GM19238 (cell line): ENCODE results near the gene ACSM6.
"Not testable (repeated sequence)": the region's sequence is repeated elsewhere in the genome, so short reads cannot be mapped to it uniquely, and the experiment has no call there.

ENCODE experiments used
- DNase-seq: peaks from one replicate; pipeline ENCODE4 v3.0.0; 2011; ENCODE audit warnings: low spot score; ENCODE audit not compliant: insufficient read length

ACSM6 gene

GRCh38 chr10:95214793-95215192 is 20.8 kb downstream of the ACSM6 start:
- DNase-seq = no peak

- DNase-seq = no peak
Observed at GRCh38 chr10:95217476-95217875, 23.4 kb downstream of the ACSM6 start.

GRCh38 chr10:95220539-95220938 is 26.5 kb downstream of the ACSM6 start:
- no peak for DNase-seq

- no peak for DNase-seq
Observed at GRCh38 chr10:95221124-95221523, 27.1 kb downstream of the ACSM6 start.

GRCh38 chr10:95225136-95225535 is 31.1 kb downstream of the ACSM6 start:
- no peak for DNase-seq

GRCh38 chr10:95228934-95229723 is 35.1 kb downstream of the ACSM6 start:
- DNase-seq = not testable (repeated sequence)

- no peak for DNase-seq
Observed at GRCh38 chr10:95229724-95230627, 35.9 kb downstream of the ACSM6 start.

GRCh38 chr10:95230677-95231586 is 36.9 kb downstream of the ACSM6 start:
- DNase-seq = not testable (repeated sequence)

GRCh38 chr10:95233377-95234034 is 39.5 kb downstream of the ACSM6 start:
- DNase-seq = no peak

GRCh38 chr10:95234951-95235350 is 40.9 kb downstream of the ACSM6 start:
- DNase-seq = no peak

GRCh38 chr10:95235676-95236067 is 41.6 kb downstream of the ACSM6 start:
- no peak for DNase-seq

- peak; percentile 28 for DNase-seq
Observed at GRCh38 chr10:95236068-95236903, 42.2 kb downstream of the ACSM6 start.

GRCh38 chr10:95237376-95238170 is 43.5 kb downstream of the ACSM6 start:
- no peak for DNase-seq

GRCh38 chr10:95240096-95240495 is 46.1 kb downstream of the ACSM6 start:
- DNase-seq = not testable (repeated sequence)

GRCh38 chr10:95240811-95241210 is 46.8 kb downstream of the ACSM6 start:
- DNase-seq = no peak

- no peak for DNase-seq
Observed at GRCh38 chr10:95241533-95241932, 47.5 kb downstream of the ACSM6 start.

- no peak for DNase-seq
Observed at GRCh38 chr10:95242581-95243317, 48.7 kb downstream of the ACSM6 start.

GRCh38 chr10:95243318-95243617 is 49.2 kb downstream of the ACSM6 start:
- DNase-seq = no peak

- DNase-seq = no peak
Observed at GRCh38 chr10:95244152-95244551, 50.1 kb downstream of the ACSM6 start.
